Keratinocyte (primary cell): ENCODE data around the gene C16orf54. TPM values are rescaled to one million over a fixed set of nuclear protein-coding genes. Genes with fewer than 3 reads are reported as not detected.

Experiments used
- DNase-seq: peaks from one replicate; pipeline ENCODE4 v3.0.0-alpha.2; 2011; ENCODE audit warnings: low read depth, missing footprints, low spot score
- FAIRE-seq: peaks from 2 replicates; lab custom pipeline; 2011; peaks lifted over from hg19 to GRCh38; lab: Jason Lieb, UNC
- H2AFZ ChIP-seq: 2 replicates; pipeline ENCODE4 v1.6.0; 2012; ENCODE audit warnings: low read length, control low read depth, inconsistent platforms; ENCODE audit not compliant: control insufficient read depth
- H3K27ac ChIP-seq: 2 replicates; pipeline ENCODE4 v1.5.1; 2011; ENCODE audit warnings: low read length; ENCODE audit not compliant: control insufficient read depth, insufficient read depth
- H3K27me3 ChIP-seq: 3 replicates; pipeline ENCODE4 v1.6.0; 2011; ENCODE audit warnings: low read length; ENCODE audit not compliant: control insufficient read depth, insufficient read depth; ENCODE audit errors: extremely low read depth
- H3K36me3 ChIP-seq, 2 experiments: 2 replicates in 1 of 2; 3 replicates in 1 of 2; pipeline ENCODE4 v1.5.1; 2011; ENCODE audit warnings: low read length in 2 of 2, mild to moderate bottlenecking in 1 of 2; ENCODE audit not compliant: control insufficient read depth in 2 of 2, insufficient read depth in 2 of 2; ENCODE audit errors: extremely low read depth in 1 of 2
- H3K4me1 ChIP-seq: 3 replicates; pipeline ENCODE4 v1.5.1; 2011; ENCODE audit warnings: low read length; ENCODE audit not compliant: control insufficient read depth, insufficient read depth; ENCODE audit errors: extremely low read depth
- H3K4me2 ChIP-seq: 3 replicates; pipeline ENCODE4 v1.6.0; 2011; ENCODE audit warnings: low read depth, low read length; ENCODE audit not compliant: control insufficient read depth, insufficient read depth; ENCODE audit errors: extremely low read depth
- H3K4me3 ChIP-seq, 3 experiments: fragments of 200-600 bp in 1 of 3; sonication (generic) in 1 of 3; 2 replicates in 2 of 3; 3 replicates in 1 of 3; pipeline ENCODE4 v1.5.1; 2011 to 2016; ENCODE audit warnings: low read length in 3 of 3, mild to moderate bottlenecking in 3 of 3, control low read depth in 2 of 3, inconsistent platforms in 1 of 3, low read depth in 1 of 3, mixed read lengths in 1 of 3, mixed run types in 1 of 3, moderate library complexity in 1 of 3; ENCODE audit not compliant: control insufficient read depth in 2 of 3, insufficient read depth in 2 of 3; ENCODE audit errors: extremely low read depth in 1 of 3
- H3K79me2 ChIP-seq: 2 replicates; pipeline ENCODE4 v1.6.0; 2012; ENCODE audit warnings: low read length; ENCODE audit not compliant: control insufficient read depth, insufficient read depth
- H3K9ac ChIP-seq: 3 replicates; pipeline ENCODE4 v1.6.0; 2011; ENCODE audit warnings: low read length; ENCODE audit not compliant: control insufficient read depth, insufficient read depth; ENCODE audit errors: extremely low read depth
- H3K9me1 ChIP-seq: 3 replicates; pipeline ENCODE4 v1.6.0; 2011; ENCODE audit warnings: low read length; ENCODE audit not compliant: control insufficient read depth, insufficient read depth; ENCODE audit errors: extremely low read depth
- H3K9me3 ChIP-seq: 2 replicates; pipeline ENCODE4 v1.5.1; 2012; ENCODE audit warnings: low read depth, low read length; ENCODE audit not compliant: control insufficient read depth
- H4K20me1 ChIP-seq: 3 replicates; pipeline ENCODE4 v1.6.0; 2011; ENCODE audit warnings: low read length; ENCODE audit not compliant: control insufficient read depth, insufficient read depth; ENCODE audit errors: extremely low read depth
- EZH2 ChIP-seq: IDR thresholded peaks from one replicate; pipeline ENCODE4 v1.6.1; 2012; ENCODE audit warnings: inconsistent platforms, mild to moderate bottlenecking, low read length, moderate library complexity
- dilution Hi-C: fragments of 300-500 bp; cut with MboI; formaldehyde crosslinking; loops from one replicate; pipeline ENCODE4 v1.7.0; 2020; ENCODE audit warnings: low sequenced_read_pairs; ENCODE audit not compliant: extremely low pct_ligation_motif_present
- polyA plus RNA-seq, 5 experiments: library from polyadenylated mRNA; depleted of rRNA in 3 of 5; stranded (reverse) in 3 of 5; stranded (forward) in 1 of 5; unstranded in 1 of 5; fragments of >200 nt; gene quantifications; 1 replicate in 1 of 5; 2 replicates in 3 of 5; 3 replicates in 1 of 5; pipeline versions ENCODE4 v1.2.1 to v1.2.3, GENCODE V29; 2011 to 2012; ENCODE audit warnings: missing spikeins in 2 of 5, low read depth in 1 of 5, low replicate concordance in 1 of 5
- TF ChIP-seq, protein P1 (sequence below), 3 experiments: IDR thresholded peaks in 1 of 3; conservative IDR thresholded peaks in 1 of 3; optimal IDR thresholded peaks in 1 of 3; 2 replicates in 2 of 3; 3 replicates in 1 of 3; pipeline versions ENCODE3 to v1.5.1; 2011; ENCODE audit warnings: low read length in 3 of 3, mild to moderate bottlenecking in 3 of 3, moderate library complexity in 2 of 3, control low read depth in 1 of 3, inconsistent platforms in 1 of 3; ENCODE audit not compliant: insufficient read depth in 2 of 3; ENCODE audit errors: extremely low read depth in 1 of 3

C16orf54 gene
- polyA plus RNA-seq, 1 donor (not counting 4 experiments of a cell fraction or from before 2014, with no cell fraction given), result not detected

DNA sequence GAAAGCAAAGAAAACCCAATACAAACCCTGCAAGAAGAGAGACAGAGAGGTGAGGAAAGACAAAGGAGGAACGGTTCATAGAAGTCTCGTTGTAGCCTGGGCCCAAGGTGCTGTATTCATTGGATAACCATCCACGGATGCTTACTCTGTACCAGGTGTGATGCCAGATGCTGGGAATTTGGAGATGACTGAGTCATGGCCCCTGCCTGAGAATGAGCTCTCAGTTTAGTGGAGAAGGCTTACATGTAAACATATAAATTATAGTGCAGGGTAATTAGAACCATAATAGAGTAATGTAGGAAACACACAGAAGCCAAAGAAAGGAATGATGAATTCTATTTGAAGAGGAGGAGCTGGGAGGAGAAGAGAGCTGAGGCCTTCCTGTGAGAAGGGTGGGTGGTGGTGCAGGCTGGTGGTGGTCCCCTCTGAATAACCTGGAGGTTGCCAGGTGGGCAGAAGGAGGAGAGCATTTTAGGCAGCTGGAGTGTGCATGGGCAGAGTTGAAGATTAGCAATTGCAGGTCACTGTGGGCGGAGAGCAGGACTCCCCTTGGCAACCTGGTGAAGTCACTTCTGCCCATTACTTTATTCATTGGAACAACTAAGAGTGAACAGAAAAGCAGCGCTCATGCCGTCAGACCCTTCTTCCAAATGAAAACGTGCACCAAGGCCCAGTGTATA lies 24.6 kb upstream of the C16orf54 start:
- dilution Hi-C loops, result no loop called here
- Histone ChIP-seq H3K9me3 (no peaks in the 10 kb centered on the region), H2AFZ (no peak overlapping the region), H3K4me2 (no peak overlapping the region), H3K27me3 (no peaks in the 10 kb centered on the region), H3K4me3 (no peak overlapping the region), H3K4me1 (no peaks in the 10 kb centered on the region), H3K9ac (no peak overlapping the region), H3K79me2 (no peaks in the 10 kb centered on the region), H3K36me3 (no peaks in the 10 kb centered on the region), H3K9me1 (no peaks in the 10 kb centered on the region), H3K27ac (no peak overlapping the region), H4K20me1 (no peaks in the 10 kb centered on the region)
- DNase-seq, result no peak
- no peak for TF ChIP-seq EZH2
- TF ChIP-seq, protein P1, sequence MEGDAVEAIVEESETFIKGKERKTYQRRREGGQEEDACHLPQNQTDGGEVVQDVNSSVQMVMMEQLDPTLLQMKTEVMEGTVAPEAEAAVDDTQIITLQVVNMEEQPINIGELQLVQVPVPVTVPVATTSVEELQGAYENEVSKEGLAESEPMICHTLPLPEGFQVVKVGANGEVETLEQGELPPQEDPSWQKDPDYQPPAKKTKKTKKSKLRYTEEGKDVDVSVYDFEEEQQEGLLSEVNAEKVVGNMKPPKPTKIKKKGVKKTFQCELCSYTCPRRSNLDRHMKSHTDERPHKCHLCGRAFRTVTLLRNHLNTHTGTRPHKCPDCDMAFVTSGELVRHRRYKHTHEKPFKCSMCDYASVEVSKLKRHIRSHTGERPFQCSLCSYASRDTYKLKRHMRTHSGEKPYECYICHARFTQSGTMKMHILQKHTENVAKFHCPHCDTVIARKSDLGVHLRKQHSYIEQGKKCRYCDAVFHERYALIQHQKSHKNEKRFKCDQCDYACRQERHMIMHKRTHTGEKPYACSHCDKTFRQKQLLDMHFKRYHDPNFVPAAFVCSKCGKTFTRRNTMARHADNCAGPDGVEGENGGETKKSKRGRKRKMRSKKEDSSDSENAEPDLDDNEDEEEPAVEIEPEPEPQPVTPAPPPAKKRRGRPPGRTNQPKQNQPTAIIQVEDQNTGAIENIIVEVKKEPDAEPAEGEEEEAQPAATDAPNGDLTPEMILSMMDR (optimal IDR thresholded peaks at IDR 0.05 in 1 of 3, IDR thresholded peaks at IDR 0.05 in 1 of 3, conservative IDR thresholded peaks at IDR 0.05 in 1 of 3; ENCODE audit: extremely low read depth in 1 of 3, insufficient read depth in 2 of 3, low read length in 3 of 3), result no peak
- FAIRE-seq, result no peak

DNA sequence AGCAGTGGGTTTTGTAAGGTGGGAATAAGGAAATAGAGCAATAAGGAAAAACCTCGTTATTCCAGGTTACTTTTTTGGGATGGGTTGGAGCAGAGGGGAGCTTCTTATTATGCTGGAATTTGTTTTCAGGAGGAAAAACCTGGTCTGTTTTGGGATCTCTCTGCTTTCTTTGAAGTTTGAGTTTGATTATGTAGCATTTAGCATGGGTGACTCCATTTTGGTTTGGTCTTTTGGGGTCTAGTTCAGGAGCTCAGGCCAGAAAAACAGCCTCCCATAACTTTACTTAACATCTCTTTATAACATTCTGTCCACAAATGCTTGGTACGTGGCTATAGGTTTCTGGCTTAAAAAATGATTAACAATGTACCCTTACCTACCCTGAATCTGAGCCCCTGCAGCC lies 23.7 kb upstream of the C16orf54 start:
- H3K4me2 ChIP-seq, result no peak overlapping the region
- no peaks in the 10 kb centered on the region for H3K9me1 ChIP-seq
- no peaks in the 10 kb centered on the region for H3K79me2 ChIP-seq
- no peak overlapping the region for H3K27ac ChIP-seq
- H2AFZ ChIP-seq, result no peak overlapping the region
- H4K20me1 ChIP-seq, result no peaks in the 10 kb centered on the region
- no peaks in the 10 kb centered on the region for H3K27me3 ChIP-seq
- FAIRE-seq (no peak), DNase-seq (no peak)
- H3K36me3 ChIP-seq, result no peaks in the 10 kb centered on the region
- no peaks in the 10 kb centered on the region for H3K4me1 ChIP-seq
- no peak overlapping the region for H3K4me3 ChIP-seq
- dilution Hi-C loops, result no loop called here
- no peak for TF ChIP-seq EZH2
- TF ChIP-seq, protein P1 (optimal IDR thresholded peaks at IDR 0.05 in 1 of 3, IDR thresholded peaks at IDR 0.05 in 1 of 3, conservative IDR thresholded peaks at IDR 0.05 in 1 of 3; ENCODE audit: extremely low read depth in 1 of 3, insufficient read depth in 2 of 3, low read length in 3 of 3), result no peak
- H3K9ac ChIP-seq, result no peak overlapping the region
- H3K9me3 ChIP-seq, result no peaks in the 10 kb centered on the region
